Smooth muscle cell (in vitro differentiated cells): Measurements from ENCODE around the gene DNASE2. TPM values are rescaled to one million over a fixed set of nuclear protein-coding genes. Genes with fewer than 3 reads are reported as not detected.

Experiments
- DNase-seq: peaks from one replicate; lab custom pipeline; 2025; ENCODE audit not compliant: unreplicated experiment; lab: John Stamatoyannopoulos, UW
- H2AFZ ChIP-seq: fragments of 200-600 bp; sonication (generic); 2 replicates; pipeline ENCODE4 v1.6.0; 2016; ENCODE audit warnings: antibody characterized with exemption, low read depth, mild to moderate bottlenecking
- H3F3A ChIP-seq: fragments of 200-600 bp; sonication (generic); 2 replicates; pipeline ENCODE4 v1.6.0; 2017; ENCODE audit warnings: antibody characterized with exemption, low read depth
- H3K27ac ChIP-seq: fragments of 200-600 bp; sonication (generic); 2 replicates; pipeline ENCODE4 v1.5.1; 2016; ENCODE audit warnings: low read depth, mild to moderate bottlenecking
- H3K27me3 ChIP-seq: fragments of 200-600 bp; sonication (generic); 2 replicates; pipeline ENCODE4 v1.6.1; 2016; ENCODE audit warnings: low read depth, mild to moderate bottlenecking
- H3K36me3 ChIP-seq: fragments of 200-600 bp; sonication (generic); 2 replicates; pipeline ENCODE4 v1.5.1; 2016; ENCODE audit warnings: low read depth
- H3K4me1 ChIP-seq: fragments of 200-600 bp; sonication (generic); 2 replicates; pipeline ENCODE4 v1.5.1; 2016; ENCODE audit warnings: low read depth
- H3K4me2 ChIP-seq: fragments of 200-600 bp; sonication (generic); 2 replicates; pipeline ENCODE4 v1.6.0; 2016; ENCODE audit warnings: mild to moderate bottlenecking
- H3K4me3 ChIP-seq: fragments of 200-600 bp; sonication (generic); 2 replicates; pipeline ENCODE4 v1.5.1; 2016; ENCODE audit warnings: mild to moderate bottlenecking
- H3K79me2 ChIP-seq: fragments of 200-600 bp; sonication (generic); 2 replicates; pipeline ENCODE4 v1.6.0; 2016; ENCODE audit warnings: low read depth, mild to moderate bottlenecking
- H3K9ac ChIP-seq: fragments of 200-600 bp; sonication (generic); 2 replicates; pipeline ENCODE4 v1.6.0; 2016; ENCODE audit warnings: low read depth
- H3K9me3 ChIP-seq: fragments of 200-600 bp; sonication (generic); replicated peaks from 2 replicates; pipeline ENCODE4 v1.5.1; 2016; ENCODE audit warnings: low read depth
- H4K20me1 ChIP-seq: fragments of 200-600 bp; sonication (generic); 2 replicates; pipeline ENCODE4 v1.6.0; 2016; ENCODE audit warnings: low read depth
- CTCF ChIP-seq: fragments of 200-600 bp; sonication (generic); IDR thresholded peaks from 2 replicates; pipeline ENCODE4 v1.5.1; 2017; ENCODE audit warnings: borderline replicate concordance, mild to moderate bottlenecking, antibody characterized with exemption; ENCODE audit not compliant: insufficient read depth, poor library complexity, severe bottlenecking
- WGBS: methylation state at CpG from one replicate; pipeline ENCODE4 v1.1.7; 2016; ENCODE audit warnings: low lambda C conversion rate; 5-methylcytosine and 5-hydroxymethylcytosine counted together
- polyA plus RNA-seq: library from polyadenylated mRNA; unstranded; fragments of >200 nt; fragmentation: Nextera tagmentation; extraction: Ambion mirVana; gene quantifications from 2 replicates; pipeline ENCODE4 v1.2.1, GENCODE V29; 2016
- total RNA-seq: library from RNA; depleted of rRNA; stranded (reverse); fragments of >200 nt; gene quantifications from 2 replicates; pipeline ENCODE4 v1.2.3, GENCODE V29; 2014

The DNASE2 gene
- total and polyA plus RNA-seq, 2 experiments from 2014 or later: 19.5 to 44.9 TPM

GRCh38 chr19:12833738-12834565 lies 47.3 kb downstream of the DNASE2 start:
- peaks cover 3% of the 10 kb centered on the region for H4K20me1 ChIP-seq
- no peaks in the 10 kb centered on the region for H3K79me2 ChIP-seq
- no peak for DNase-seq
- no peak overlapping the region for H3K27ac ChIP-seq
- H3K36me3 ChIP-seq: no peaks in the 10 kb centered on the region
- no peaks in the 10 kb centered on the region for H3K9me3 ChIP-seq
- H3K4me2 ChIP-seq: peak overlapping the region; percentile 90
- H3K4me1 ChIP-seq: peaks cover 3% of the 10 kb centered on the region
- no peaks in the 10 kb centered on the region for H3F3A ChIP-seq
- WGBS: 0% methylated on average over 4 of the region's 87 CpGs
- H2AFZ ChIP-seq: peak overlapping the region; percentile 69
- H3K9ac ChIP-seq: no peak overlapping the region
- peak overlapping the region; percentile 55 for H3K4me3 ChIP-seq
- H3K27me3 ChIP-seq: peaks cover 49% of the 10 kb centered on the region
- TF ChIP-seq CTCF: no peak

DNA sequence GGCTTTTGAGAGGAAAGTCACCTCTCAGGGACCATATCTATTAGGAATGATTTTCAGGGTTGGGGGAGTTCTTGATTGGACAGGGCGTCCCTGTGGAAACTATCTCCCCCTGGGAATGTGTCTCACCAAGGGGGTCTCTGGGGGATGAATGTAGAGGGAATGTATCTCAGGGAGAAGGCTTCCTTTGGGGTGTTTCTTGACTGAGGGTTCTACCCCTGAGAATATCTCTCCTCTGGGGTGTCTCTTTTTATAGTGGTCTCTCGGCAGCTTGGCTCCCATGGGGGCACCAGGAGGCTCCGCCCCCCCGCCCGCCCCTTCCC lies 47.9 kb downstream of the DNASE2 start:
- H3K9me3 ChIP-seq: no peaks in the 10 kb centered on the region
- H3F3A ChIP-seq: no peaks in the 10 kb centered on the region
- H3K79me2 ChIP-seq: no peaks in the 10 kb centered on the region
- H3K4me3 ChIP-seq: peak overlapping the region; percentile 55
- WGBS: 4% methylated on average over 2 of the region's 5 CpGs
- H3K9ac ChIP-seq: no peak overlapping the region
- TF ChIP-seq CTCF: no peak
- H3K36me3 ChIP-seq: no peaks in the 10 kb centered on the region
- no peak overlapping the region for H3K27ac ChIP-seq
- peaks cover 3% of the 10 kb centered on the region for H3K4me1 ChIP-seq
- peaks cover 43% of the 10 kb centered on the region for H3K27me3 ChIP-seq
- peak overlapping the region; percentile 90 for H3K4me2 ChIP-seq
- no peak for DNase-seq
- peaks cover 3% of the 10 kb centered on the region for H4K20me1 ChIP-seq
- H2AFZ ChIP-seq: no peak overlapping the region

DNA sequence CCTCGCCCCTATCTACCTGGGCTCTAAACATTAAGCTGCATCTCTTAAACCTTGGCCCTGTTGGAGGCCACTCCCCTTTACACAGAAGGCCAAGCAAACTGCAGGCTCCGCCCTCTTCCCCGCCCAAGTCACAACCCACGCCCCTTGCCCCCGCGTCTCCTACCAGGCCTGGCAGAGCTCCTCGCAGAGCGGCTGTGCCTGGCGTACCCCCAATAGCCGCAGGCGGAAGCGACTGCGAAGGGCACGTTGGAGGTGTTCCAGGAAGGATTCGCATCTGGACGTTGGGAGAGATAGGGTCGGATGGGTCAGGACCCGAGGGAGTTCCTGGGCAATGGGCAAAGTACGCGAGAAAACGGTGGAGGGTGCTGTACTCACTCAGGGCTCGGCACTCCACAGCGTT lies 52.8 kb downstream of the DNASE2 start:
- WGBS: 23% methylated on average over 23 of the region's 23 CpGs
- H3K4me3 ChIP-seq: no peak overlapping the region
- H3K4me2 ChIP-seq: no peak overlapping the region
- no peak overlapping the region for H3K9ac ChIP-seq
- H3K4me1 ChIP-seq: no peaks in the 10 kb centered on the region
- no peak overlapping the region for H2AFZ ChIP-seq
- H3K27ac ChIP-seq: no peak overlapping the region
- DNase-seq: no peak
- no peaks in the 10 kb centered on the region for H3K36me3 ChIP-seq
- H3K79me2 ChIP-seq: no peaks in the 10 kb centered on the region
- H3K9me3 ChIP-seq: no peaks in the 10 kb centered on the region
- TF ChIP-seq CTCF: no peak
- H3K27me3 ChIP-seq: peaks cover 6% of the 10 kb centered on the region
- peaks cover 3% of the 10 kb centered on the region for H4K20me1 ChIP-seq
- no peaks in the 10 kb centered on the region for H3F3A ChIP-seq
